Fibroblast of mammary gland (primary cell): Measurements from ENCODE around the gene MAP2K6.

Experiments used
- DNase-seq: peaks from one replicate; pipeline ENCODE4 v3.0.0-alpha.2; 2010; ENCODE audit warnings: low read depth
- H3K4me3 ChIP-seq: 2 replicates; pipeline ENCODE4 v1.5.1; 2011; ENCODE audit warnings: low read depth, mild to moderate bottlenecking, low read length, moderate library complexity; ENCODE audit not compliant: control insufficient read depth
- TF ChIP-seq, protein P1 (sequence below): conservative IDR thresholded peaks from 2 replicates; pipeline ENCODE4 v1.5.1; 2011; ENCODE audit warnings: low read depth, low read length, inconsistent platforms; ENCODE audit not compliant: control insufficient read depth, insufficient read depth

Gene MAP2K6

DNA sequence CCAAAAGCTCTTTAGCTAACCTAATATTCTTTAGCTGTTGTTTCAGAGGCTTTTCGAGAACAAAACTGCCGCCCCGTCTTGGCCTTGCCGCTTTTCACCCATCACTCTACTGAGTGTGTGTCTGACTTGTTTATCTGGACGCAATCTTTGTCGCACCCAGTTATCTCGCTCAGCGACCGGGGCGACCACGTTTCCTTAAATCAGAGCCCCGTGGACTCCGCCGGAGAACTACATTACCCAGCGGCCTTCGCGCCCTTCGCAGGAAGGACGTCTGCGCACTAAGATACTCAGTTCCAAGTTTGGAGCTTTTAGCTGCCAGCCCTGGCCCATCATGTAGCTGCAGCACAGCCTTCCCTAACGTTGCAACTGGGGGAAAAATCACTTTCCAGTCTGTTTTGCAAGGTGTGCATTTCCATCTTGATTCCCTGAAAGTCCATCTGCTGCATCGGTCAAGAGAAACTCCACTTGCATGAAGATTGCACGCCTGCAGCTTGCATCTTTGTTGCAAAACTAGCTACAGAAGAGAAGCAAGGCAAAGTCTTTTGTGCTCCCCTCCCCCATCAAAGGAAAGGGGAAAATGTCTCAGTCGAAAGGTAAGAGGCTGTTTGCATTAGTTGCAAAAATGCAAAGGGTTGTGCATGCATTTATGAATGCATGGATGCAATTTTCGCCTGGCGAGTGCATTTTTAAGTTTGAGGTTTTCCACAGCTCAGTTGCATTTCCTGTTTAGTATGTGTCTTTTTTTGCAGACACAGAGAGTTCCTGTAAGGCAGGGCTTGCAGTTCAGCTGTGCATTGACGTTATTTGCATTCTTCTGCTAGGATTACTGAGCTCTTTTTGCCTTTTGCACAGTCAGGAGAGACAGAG lies at the start of gene MAP2K6:
Gene MAP2K6 (plus strand): TSS at position 290 of the 867 bp plus-strand sequence. CDS start 288 bp downstream, at position 578.
- peak within 1 kb of the TSS; percentile 60 for H3K4me3 ChIP-seq
- TF ChIP-seq, protein P1, sequence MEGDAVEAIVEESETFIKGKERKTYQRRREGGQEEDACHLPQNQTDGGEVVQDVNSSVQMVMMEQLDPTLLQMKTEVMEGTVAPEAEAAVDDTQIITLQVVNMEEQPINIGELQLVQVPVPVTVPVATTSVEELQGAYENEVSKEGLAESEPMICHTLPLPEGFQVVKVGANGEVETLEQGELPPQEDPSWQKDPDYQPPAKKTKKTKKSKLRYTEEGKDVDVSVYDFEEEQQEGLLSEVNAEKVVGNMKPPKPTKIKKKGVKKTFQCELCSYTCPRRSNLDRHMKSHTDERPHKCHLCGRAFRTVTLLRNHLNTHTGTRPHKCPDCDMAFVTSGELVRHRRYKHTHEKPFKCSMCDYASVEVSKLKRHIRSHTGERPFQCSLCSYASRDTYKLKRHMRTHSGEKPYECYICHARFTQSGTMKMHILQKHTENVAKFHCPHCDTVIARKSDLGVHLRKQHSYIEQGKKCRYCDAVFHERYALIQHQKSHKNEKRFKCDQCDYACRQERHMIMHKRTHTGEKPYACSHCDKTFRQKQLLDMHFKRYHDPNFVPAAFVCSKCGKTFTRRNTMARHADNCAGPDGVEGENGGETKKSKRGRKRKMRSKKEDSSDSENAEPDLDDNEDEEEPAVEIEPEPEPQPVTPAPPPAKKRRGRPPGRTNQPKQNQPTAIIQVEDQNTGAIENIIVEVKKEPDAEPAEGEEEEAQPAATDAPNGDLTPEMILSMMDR, result no peak
- DNase-seq, result peak; percentile 66

DNA sequence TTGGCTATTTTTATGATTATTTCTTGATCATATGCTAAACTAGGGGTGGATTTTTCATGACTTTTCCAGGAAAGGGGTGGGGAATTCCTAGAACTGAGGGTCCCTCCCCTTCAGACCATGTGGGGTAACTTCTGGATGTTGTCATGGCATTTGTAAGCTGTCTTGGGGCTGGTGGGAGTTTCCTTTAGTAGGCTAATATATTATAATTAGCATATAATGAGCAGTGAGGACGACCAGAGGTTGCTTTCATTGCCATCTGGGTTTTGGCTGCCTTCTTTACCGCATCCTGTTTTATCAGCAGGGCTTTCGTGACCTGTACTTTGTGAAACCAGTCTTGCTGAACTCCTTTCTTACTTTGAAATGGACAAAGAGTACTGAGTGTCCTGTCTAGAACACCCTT lies 47.2 kb upstream of the MAP2K6 start:
- TF ChIP-seq, protein P1, result no peak
- no peak overlapping the region for H3K4me3 ChIP-seq
- DNase-seq, result no peak

DNA sequence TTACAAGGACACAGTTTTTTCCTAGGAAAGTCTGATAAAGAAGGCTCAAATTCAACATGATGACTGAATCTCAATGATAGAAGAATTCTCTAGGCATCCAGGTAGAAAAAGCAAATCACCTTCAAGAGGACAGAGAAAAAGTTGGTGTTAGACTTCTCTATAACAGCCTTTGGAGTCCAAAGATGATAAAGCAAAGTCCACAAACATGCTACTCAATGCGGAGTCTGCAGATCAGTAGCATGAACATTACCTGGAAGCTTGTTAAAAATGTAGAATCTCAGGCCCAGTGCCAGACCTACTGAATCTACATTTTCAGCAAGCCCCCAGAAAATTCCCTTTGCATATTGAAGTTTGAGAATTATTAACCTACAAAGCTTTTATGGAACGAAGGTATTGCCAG lies 41.4 kb upstream of the MAP2K6 start:
- no peak overlapping the region for H3K4me3 ChIP-seq
- no peak for DNase-seq
- TF ChIP-seq, protein P1, result no peak

DNA sequence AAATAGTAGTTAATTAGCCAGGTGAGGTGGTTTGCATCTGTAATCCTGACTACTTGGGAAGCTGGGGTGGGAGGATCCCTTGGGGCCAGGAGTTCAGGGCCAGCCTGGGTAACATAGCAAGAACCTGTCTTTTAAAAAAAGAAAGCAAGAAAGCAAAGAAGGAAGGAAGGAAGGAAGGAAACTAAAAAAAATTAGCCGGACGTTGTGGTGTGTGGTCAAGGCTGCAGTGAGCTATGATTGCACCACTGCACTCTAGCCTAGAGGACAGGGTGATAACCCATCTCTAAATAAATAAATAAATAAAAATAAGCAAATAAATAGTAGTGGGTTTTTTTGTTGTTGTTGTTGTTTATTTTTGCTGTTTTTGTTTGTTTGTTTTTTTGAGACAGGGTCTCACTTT lies 39.3 kb upstream of the MAP2K6 start:
- TF ChIP-seq, protein P1, result no peak
- DNase-seq, result no peak
- H3K4me3 ChIP-seq, result no peak overlapping the region

DNA sequence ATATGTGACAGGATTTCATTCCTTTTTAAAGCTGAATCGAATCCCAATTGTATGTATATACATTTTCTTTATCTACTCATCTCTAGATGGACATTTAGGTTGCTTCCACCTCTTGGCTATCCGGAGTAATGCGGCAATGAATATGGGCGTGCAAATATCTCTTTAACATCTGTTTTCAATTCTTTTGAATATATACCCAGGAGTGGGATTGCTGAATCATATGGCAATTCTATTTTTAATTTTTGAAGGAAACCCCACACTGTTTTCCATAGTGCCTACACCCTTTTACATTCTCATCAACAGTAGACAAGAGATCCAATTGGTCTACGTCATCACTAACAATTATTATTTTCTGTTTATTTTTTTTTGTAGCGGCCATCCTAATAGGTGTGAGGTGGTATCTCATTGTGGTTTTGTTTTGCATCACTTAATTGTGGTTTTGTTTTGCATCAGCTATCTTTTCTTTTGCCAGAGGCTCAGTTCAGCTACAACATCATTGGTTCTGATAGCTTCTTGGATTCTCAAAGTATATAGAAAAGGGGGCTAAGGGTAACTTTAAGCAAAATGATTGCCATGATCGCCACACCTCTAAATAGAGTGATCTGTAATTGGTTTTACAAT lies 25.6 kb upstream of the MAP2K6 start:
- TF ChIP-seq, protein P1, result no peak
- peak; percentile 30 for DNase-seq
- H3K4me3 ChIP-seq, result no peak overlapping the region

DNA sequence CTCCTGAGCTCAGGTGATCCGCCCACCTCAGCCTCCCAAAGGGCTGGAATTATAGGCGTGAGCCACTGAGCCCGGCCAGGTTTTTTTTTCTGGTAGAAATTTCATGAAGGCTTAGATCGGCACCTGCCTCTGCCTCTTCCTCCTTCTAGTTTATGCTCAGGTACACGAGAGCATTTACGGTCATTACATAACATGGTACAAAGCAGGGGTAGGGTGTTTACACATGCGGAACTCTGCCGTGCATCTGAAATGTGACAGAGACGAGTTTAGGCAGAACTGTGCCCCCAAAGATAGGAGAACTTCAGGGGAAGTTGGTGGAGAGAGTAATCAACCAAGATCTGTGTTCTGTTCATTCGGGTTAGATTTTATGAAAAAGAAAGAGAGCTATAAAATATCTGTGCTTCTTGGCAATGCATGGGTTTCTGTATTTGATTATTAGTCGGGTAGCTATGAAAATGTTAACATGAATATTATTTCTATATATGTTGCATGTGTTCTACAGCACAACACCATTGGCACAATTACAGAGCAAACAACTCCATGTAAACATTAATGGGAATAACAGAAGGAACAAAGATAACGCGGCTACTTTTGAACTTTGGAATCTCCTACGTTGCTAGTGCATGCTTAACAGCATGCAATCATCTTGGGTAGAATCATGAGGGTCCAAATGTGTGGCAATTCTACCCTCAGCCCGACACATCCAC lies 23.5 kb upstream of the MAP2K6 start:
- TF ChIP-seq, protein P1, result no peak
- no peak overlapping the region for H3K4me3 ChIP-seq
- DNase-seq, result no peak
